ENCODE measurements around the gene LTF.

- TF ChIP-seq CTCF (IDR thresholded peaks at IDR 0.05) (no peak), EP300 (IDR thresholded peaks at IDR 0.05) (no peak)
These were observed 65.6 kb downstream of the LTF start for GRCh38 chr3:46399098-46399497.
